HG02610 (cell line): ENCODE data around the gene PIP4K2C.
"Not testable (repeated sequence)": the region's sequence is repeated elsewhere in the genome, so short reads cannot be mapped to it uniquely, and the experiment has no call there.

ENCODE experiments used
- ATAC-seq: cut with Tn5 transposase; IDR thresholded peaks from one replicate; pipeline ENCODE4 v1.9.1; 2021; ENCODE audit warnings: mild to moderate bottlenecking, moderate library complexity; ENCODE audit not compliant: unreplicated experiment

PIP4K2C gene

GRCh38 chr12:57609101-57609780, 18.2 kb downstream of the PIP4K2C start:
- no peak for ATAC-seq

GRCh38 chr12:57609781-57610553, 19.0 kb downstream of the PIP4K2C start:
- ATAC-seq = no peak

GRCh38 chr12:57610554-57611107, 19.6 kb downstream of the PIP4K2C start:
- no peak for ATAC-seq

GRCh38 chr12:57611108-57611826, 20.3 kb downstream of the PIP4K2C start, which contains the start of gene ARHGEF25:
TSS of gene ARHGEF25 (plus strand) at chr12:57611435. CDS start at chr12:57611895, 460 bp downstream.
- peak; percentile 56 for ATAC-seq

- no peak for ATAC-seq
Observed at GRCh38 chr12:57611827-57612710, 21.1 kb downstream of the PIP4K2C start.

GRCh38 chr12:57612711-57613426, 21.9 kb downstream of the PIP4K2C start:
- no peak for ATAC-seq

GRCh38 chr12:57613427-57614109, 22.6 kb downstream of the PIP4K2C start:
- ATAC-seq = no peak

- ATAC-seq = peak; percentile 63
Observed at GRCh38 chr12:57614178-57614947, 23.4 kb downstream of the PIP4K2C start.

- no peak for ATAC-seq
Observed at GRCh38 chr12:57614948-57615500, 24.0 kb downstream of the PIP4K2C start.

GRCh38 chr12:57615637-57616036, 24.6 kb downstream of the PIP4K2C start:
- no peak for ATAC-seq

GRCh38 chr12:57616383-57617101, 25.6 kb downstream of the PIP4K2C start:
- ATAC-seq = no peak

- ATAC-seq = no peak
Observed at GRCh38 chr12:57617942-57618341, 26.9 kb downstream of the PIP4K2C start.

- ATAC-seq = not testable (repeated sequence)
Observed at GRCh38 chr12:57618431-57618830, 27.4 kb downstream of the PIP4K2C start.

- no peak for ATAC-seq
Observed at GRCh38 chr12:57618966-57619433, 28.0 kb downstream of the PIP4K2C start.

- ATAC-seq = no peak
Observed at GRCh38 chr12:57619434-57620244, 28.6 kb downstream of the PIP4K2C start.

GRCh38 chr12:57620245-57620935, 29.4 kb downstream of the PIP4K2C start:
- no peak for ATAC-seq
